WTC11 (cell line): Measurements from ENCODE around the gene MTREX.

Experiments
- CBFB ChIP-seq: sonication (generic); formaldehyde crosslinking; IDR thresholded peaks from 2 replicates; pipeline ENCODE4 v1.8.1; 2022; ENCODE audit warnings: mild to moderate bottlenecking, low read depth, missing genetic modification reagents
- CREB1 ChIP-seq: sonication (generic); formaldehyde crosslinking; IDR thresholded peaks from 2 replicates; pipeline ENCODE4 v1.8.0; 2023; ENCODE audit warnings: mild to moderate bottlenecking, missing genetic modification reagents
- FOXJ3 ChIP-seq: sonication (generic); formaldehyde crosslinking; IDR thresholded peaks from 2 replicates; pipeline ENCODE4 v1.9.0; 2021; ENCODE audit warnings: missing genetic modification reagents, mild to moderate bottlenecking, borderline replicate concordance
- GABPB1 ChIP-seq: sonication (generic); formaldehyde crosslinking; IDR thresholded peaks from 2 replicates; pipeline ENCODE4 v1.8.1; 2023; ENCODE audit warnings: mild to moderate bottlenecking, missing genetic modification reagents
- HMGXB4 ChIP-seq: sonication (generic); formaldehyde crosslinking; IDR thresholded peaks from 2 replicates; pipeline ENCODE4 v1.8.1; 2023; ENCODE audit warnings: mild to moderate bottlenecking, moderate library complexity, missing genetic modification reagents
- NFE2L1 ChIP-seq: sonication (generic); formaldehyde crosslinking; IDR thresholded peaks from 2 replicates; pipeline ENCODE4 v1.8.1; 2023; ENCODE audit warnings: missing genetic modification reagents
- SP1 ChIP-seq: sonication (generic); formaldehyde crosslinking; conservative IDR thresholded peaks from 2 replicates; pipeline ENCODE4 v1.8.1; 2022; ENCODE audit warnings: missing genetic modification reagents
- ZNF532 ChIP-seq: fragments of 250-450 bp; sonication (Bioruptor Pico); IDR thresholded peaks from 2 replicates; pipeline ENCODE4 v1.9.0; 2021; ENCODE audit warnings: mild to moderate bottlenecking, borderline replicate concordance
- TF ChIP-seq, protein P1 (sequence below): fragments of 200-600 bp; IDR thresholded peaks from 2 replicates; pipeline ENCODE4 v1.8.0; 2022; ENCODE audit warnings: antibody characterized with exemption

- TF ChIP-seq, protein P1, sequence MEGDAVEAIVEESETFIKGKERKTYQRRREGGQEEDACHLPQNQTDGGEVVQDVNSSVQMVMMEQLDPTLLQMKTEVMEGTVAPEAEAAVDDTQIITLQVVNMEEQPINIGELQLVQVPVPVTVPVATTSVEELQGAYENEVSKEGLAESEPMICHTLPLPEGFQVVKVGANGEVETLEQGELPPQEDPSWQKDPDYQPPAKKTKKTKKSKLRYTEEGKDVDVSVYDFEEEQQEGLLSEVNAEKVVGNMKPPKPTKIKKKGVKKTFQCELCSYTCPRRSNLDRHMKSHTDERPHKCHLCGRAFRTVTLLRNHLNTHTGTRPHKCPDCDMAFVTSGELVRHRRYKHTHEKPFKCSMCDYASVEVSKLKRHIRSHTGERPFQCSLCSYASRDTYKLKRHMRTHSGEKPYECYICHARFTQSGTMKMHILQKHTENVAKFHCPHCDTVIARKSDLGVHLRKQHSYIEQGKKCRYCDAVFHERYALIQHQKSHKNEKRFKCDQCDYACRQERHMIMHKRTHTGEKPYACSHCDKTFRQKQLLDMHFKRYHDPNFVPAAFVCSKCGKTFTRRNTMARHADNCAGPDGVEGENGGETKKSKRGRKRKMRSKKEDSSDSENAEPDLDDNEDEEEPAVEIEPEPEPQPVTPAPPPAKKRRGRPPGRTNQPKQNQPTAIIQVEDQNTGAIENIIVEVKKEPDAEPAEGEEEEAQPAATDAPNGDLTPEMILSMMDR: no peak
- no peak for TF ChIP-seq CREB1 (CRISPR knock-in tag)
- no peak for TF ChIP-seq NFE2L1
- no peak for TF ChIP-seq SP1 (CRISPR knock-in tag)
- TF ChIP-seq HMGXB4 (CRISPR knock-in tag): no peak
- no peak for TF ChIP-seq CBFB
- TF ChIP-seq FOXJ3 (CRISPR knock-in tag): no peak
- no peak for TF ChIP-seq GABPB1 (CRISPR knock-in tag)
- TF ChIP-seq ZNF532: no peak
Observed at GRCh38 chr5:55437452-55437851, 129.7 kb downstream of the MTREX start.
